ENCODE results near the gene NCR1. TPM values are rescaled to one million over a fixed set of nuclear protein-coding genes. Genes with fewer than 3 reads are reported as not detected.
"Not testable (repeated sequence)": the region's sequence is repeated elsewhere in the genome, so short reads cannot be mapped to it uniquely, and the experiment has no call there.

The NCR1 gene
- total RNA-seq, result not detected
- long read RNA-seq, result 0 reads

- intact Hi-C loops (cut with DNase I), result no loop called here
- ATAC-seq (no peak), DNase-seq (ENCODE audit: missing footprints) (no peak)
These were observed at the start of gene NCR1 for GRCh38 chr19:54905803-54906511. Gene NCR1 (plus strand): TSS chr19:54906148. CDS start chr19:54906188, 40 bp downstream.

- intact Hi-C loops (cut with DNase I); ATAC-seq: not testable (repeated sequence)
These were observed 47.5 kb upstream of the NCR1 start for GRCh38 chr19:54858476-54858875.

GRCh38 chr19:54859421-54859820, 46.5 kb upstream of the NCR1 start:
- intact Hi-C loops (cut with DNase I); DNase-seq (ENCODE audit: missing footprints); ATAC-seq: not testable (repeated sequence)

More at GRCh38 chr19:54858476-54858875, 47.5 kb upstream of the NCR1 start:
- DNase-seq (ENCODE audit: missing footprints), result not testable (repeated sequence)

- intact Hi-C loops (cut with DNase I); DNase-seq (ENCODE audit: missing footprints); ATAC-seq: not testable (repeated sequence)
These were observed 42.5 kb upstream of the NCR1 start for GRCh38 chr19:54863459-54863858.

GRCh38 chr19:54871696-54872095, 34.3 kb upstream of the NCR1 start:
- DNase-seq (ENCODE audit: missing footprints), result no peak
- no peak for ATAC-seq
- intact Hi-C loops (cut with DNase I), result no loop called here

- ATAC-seq, result no peak
- no peak for DNase-seq (ENCODE audit: missing footprints)
- intact Hi-C loops (cut with DNase I), result no loop called here
These were observed 32.0 kb upstream of the NCR1 start, which contains the start of gene FCAR for GRCh38 chr19:54873990-54874389. Gene FCAR (plus strand): TSS chr19:54874235. CDS start chr19:54874290, 55 bp downstream.

GRCh38 chr19:54875506-54875905, 30.4 kb upstream of the NCR1 start:
- ATAC-seq (peak; percentile 13), DNase-seq (ENCODE audit: missing footprints) (no peak)
- intact Hi-C loops (cut with DNase I), result no loop called here

- ATAC-seq (no peak), DNase-seq (ENCODE audit: missing footprints) (no peak)
- intact Hi-C loops (cut with DNase I), result no loop called here
These were observed 28.5 kb upstream of the NCR1 start for GRCh38 chr19:54877471-54877870.

- ATAC-seq (no peak), DNase-seq (ENCODE audit: missing footprints) (no peak)
- intact Hi-C loops (cut with DNase I), result no loop called here
These were observed 24.1 kb upstream of the NCR1 start for GRCh38 chr19:54881884-54882283.

- intact Hi-C loops (cut with DNase I), result no loop called here
- no peak for ATAC-seq
- DNase-seq (ENCODE audit: missing footprints), result no peak
These were observed 23.2 kb upstream of the NCR1 start for GRCh38 chr19:54882758-54883157.

GRCh38 chr19:54883228-54883627, 22.7 kb upstream of the NCR1 start:
- intact Hi-C loops (cut with DNase I), result no loop called here
- DNase-seq (ENCODE audit: missing footprints), result no peak
- no peak for ATAC-seq

GRCh38 chr19:54888239-54888638, 17.7 kb upstream of the NCR1 start:
- no peak for DNase-seq (ENCODE audit: missing footprints)
- intact Hi-C loops (cut with DNase I), result no loop called here
- ATAC-seq, result no peak

GRCh38 chr19:54889566-54889965, 16.4 kb upstream of the NCR1 start:
- no peak for DNase-seq (ENCODE audit: missing footprints)
- intact Hi-C loops (cut with DNase I), result no loop called here
- ATAC-seq, result no peak

GRCh38 chr19:54893406-54893805, 12.5 kb upstream of the NCR1 start:
- intact Hi-C loops (cut with DNase I), result no loop called here
- no peak for DNase-seq (ENCODE audit: missing footprints)
- ATAC-seq, result no peak

- DNase-seq (ENCODE audit: missing footprints); ATAC-seq; intact Hi-C loops (cut with DNase I): not testable (repeated sequence)
These were observed 11.8 kb upstream of the NCR1 start for GRCh38 chr19:54894106-54894505.

GRCh38 chr19:54896036-54896435, 9.9 kb upstream of the NCR1 start:
- no peak for ATAC-seq
- intact Hi-C loops (cut with DNase I), result no loop called here
- no peak for DNase-seq (ENCODE audit: missing footprints)

GRCh38 chr19:54898685-54899084, 7.3 kb upstream of the NCR1 start:
- DNase-seq (ENCODE audit: missing footprints); ATAC-seq; intact Hi-C loops (cut with DNase I): not testable (repeated sequence)

GRCh38 chr19:54899646-54900045, 6.3 kb upstream of the NCR1 start:
- intact Hi-C loops (cut with DNase I); DNase-seq (ENCODE audit: missing footprints); ATAC-seq: not testable (repeated sequence)

GRCh38 chr19:54901153-54901552, 4.8 kb upstream of the NCR1 start:
- intact Hi-C loops (cut with DNase I); ATAC-seq: not testable (repeated sequence)
- peak; percentile 86 for DNase-seq (ENCODE audit: missing footprints)

- intact Hi-C loops (cut with DNase I), result no loop called here
- DNase-seq (ENCODE audit: missing footprints) (no peak), ATAC-seq (no peak)
These were observed 3.9 kb upstream of the NCR1 start for GRCh38 chr19:54902061-54902460.

- ATAC-seq (no peak), DNase-seq (ENCODE audit: missing footprints) (no peak)
- intact Hi-C loops (cut with DNase I), result no loop called here
These were observed 2.6 kb upstream of the NCR1 start for GRCh38 chr19:54903303-54903702.

All from Right ventricle myocardium inferior (tissue), 1 donor.